H9 (cell line): ENCODE results near the gene SELENOW. TPM values are rescaled to one million over a fixed set of nuclear protein-coding genes. Genes with fewer than 3 reads are reported as not detected.

ENCODE experiments used
- DNase-seq: peaks from one replicate; pipeline ENCODE4 v3.0.0-alpha.2; 2017
- H2AFZ ChIP-seq: one replicate; pipeline ENCODE4 v1.6.1; 2013; ENCODE audit warnings: mild to moderate bottlenecking, low read length, control low read depth, moderate library complexity
- H2AK5ac ChIP-seq: 2 replicates; pipeline ENCODE4 v1.6.1; 2013; ENCODE audit warnings: low read length, control low read depth, mixed read lengths; ENCODE audit not compliant: insufficient read length
- H2BK120ac ChIP-seq: one replicate; pipeline ENCODE4 v1.6.1; 2013; ENCODE audit warnings: low read depth, mild to moderate bottlenecking, low read length, control low read depth, inconsistent platforms; ENCODE audit not compliant: poor library complexity, severe bottlenecking
- H2BK12ac ChIP-seq: 2 replicates; pipeline ENCODE4 v1.6.1; 2013; ENCODE audit warnings: low read length, control low read depth, mixed read lengths, low read depth; ENCODE audit not compliant: insufficient read length
- H2BK15ac ChIP-seq: 2 replicates; pipeline ENCODE4 v1.6.1; 2013; ENCODE audit warnings: low read depth, low read length, control low read depth
- H2BK20ac ChIP-seq: one replicate; pipeline ENCODE4 v1.6.1; 2013; ENCODE audit warnings: low read depth, mild to moderate bottlenecking, low read length, control low read depth, inconsistent platforms; ENCODE audit not compliant: poor library complexity, severe bottlenecking
- H2BK5ac ChIP-seq: 2 replicates; pipeline ENCODE4 v1.6.1; 2013; ENCODE audit warnings: low read length, control low read depth, mixed read lengths; ENCODE audit not compliant: insufficient read length
- H3K14ac ChIP-seq: 2 replicates; pipeline ENCODE4 v1.6.1; 2013; ENCODE audit warnings: low read length, control low read depth; ENCODE audit not compliant: insufficient read depth
- H3K18ac ChIP-seq: 2 replicates; pipeline ENCODE4 v1.6.1; 2013; ENCODE audit warnings: low read depth, mild to moderate bottlenecking, mixed read lengths, low read length, control low read depth; ENCODE audit not compliant: insufficient read length
- H3K23ac ChIP-seq: 2 replicates; pipeline ENCODE4 v1.6.1; 2013; ENCODE audit warnings: low read length, control low read depth, mixed read lengths, low read depth; ENCODE audit not compliant: insufficient read length
- H3K23me2 ChIP-seq: 2 replicates; pipeline ENCODE4 v1.6.1; 2013; ENCODE audit warnings: low read depth, mild to moderate bottlenecking, mixed read lengths, low read length, control low read depth; ENCODE audit not compliant: insufficient read length, poor library complexity, severe bottlenecking
- H3K27ac ChIP-seq: 2 replicates; pipeline ENCODE4 v1.5.1; 2013; ENCODE audit warnings: low read length, control low read depth, mixed read lengths, low read depth; ENCODE audit not compliant: insufficient read length
- H3K27me3 ChIP-seq: 2 replicates; pipeline ENCODE4 v1.6.1; 2013; ENCODE audit warnings: low read length, control low read depth, inconsistent platforms; ENCODE audit not compliant: insufficient read depth
- H3K4ac ChIP-seq: 2 replicates; pipeline ENCODE4 v1.6.1; 2013; ENCODE audit warnings: low read depth, mild to moderate bottlenecking, control low read depth, inconsistent platforms, low read length, moderate library complexity
- H3K4me1 ChIP-seq: 2 replicates; pipeline ENCODE4 v1.6.1; 2013; ENCODE audit warnings: low read length, control low read depth, inconsistent platforms; ENCODE audit not compliant: insufficient read depth
- H3K4me2 ChIP-seq: 2 replicates; pipeline ENCODE4 v1.6.1; 2013; ENCODE audit warnings: low read length, control low read depth, mixed read lengths; ENCODE audit not compliant: insufficient read length, insufficient read depth
- H3K56ac ChIP-seq: 2 replicates; pipeline ENCODE4 v1.6.1; 2013; ENCODE audit warnings: low read depth, mild to moderate bottlenecking, mixed read lengths, low read length, control low read depth; ENCODE audit not compliant: insufficient read length
- H3K79me1 ChIP-seq: 2 replicates; pipeline ENCODE4 v1.6.1; 2013; ENCODE audit warnings: low read depth, mild to moderate bottlenecking, moderate library complexity, low read length, control low read depth, inconsistent platforms; ENCODE audit not compliant: insufficient read depth, poor library complexity, severe bottlenecking
- H3K79me2 ChIP-seq: 2 replicates; pipeline ENCODE4 v1.6.1; 2013; ENCODE audit warnings: low read length, control low read depth, inconsistent platforms; ENCODE audit not compliant: insufficient read depth
- H3K9ac ChIP-seq: 2 replicates; pipeline ENCODE4 v1.6.1; 2013; ENCODE audit warnings: low read length, control low read depth, mixed read lengths; ENCODE audit not compliant: insufficient read length; ENCODE audit errors: extremely low read depth
- H3K9me3 ChIP-seq: one replicate; pipeline ENCODE4 v1.6.1; 2013; ENCODE audit warnings: low read depth, low read length, inconsistent platforms; ENCODE audit not compliant: control insufficient read depth
- H3T11ph ChIP-seq: one replicate; pipeline ENCODE4 v1.6.1; 2013; ENCODE audit warnings: mild to moderate bottlenecking, low read length, control low read depth, inconsistent platforms
- H4K20me1 ChIP-seq: one replicate; pipeline ENCODE4 v1.6.1; 2013; ENCODE audit not compliant: control insufficient read depth, insufficient read length, insufficient read depth
- H4K5ac ChIP-seq: 2 replicates; pipeline ENCODE4 v1.6.1; 2013; ENCODE audit warnings: low read depth, mild to moderate bottlenecking, mixed read lengths, low read length, control low read depth; ENCODE audit not compliant: insufficient read length
- H4K8ac ChIP-seq: replicated peaks from 2 replicates; pipeline ENCODE4 v1.6.1; 2013; ENCODE audit warnings: low read length, control low read depth, mixed read lengths, low read depth; ENCODE audit not compliant: insufficient read length
- H4K91ac ChIP-seq: 2 replicates; pipeline ENCODE4 v1.6.1; 2013; ENCODE audit warnings: low read depth, mild to moderate bottlenecking, moderate library complexity, mixed read lengths, low read length, control low read depth; ENCODE audit not compliant: insufficient read length
- H3K27ac Mint-ChIP-seq, 3 experiments: 2 replicates in 2 of 3; 3 replicates in 1 of 3; pipeline ENCODE4 v1.8.0; 2020 to 2021; ENCODE audit warnings: mixed read lengths in 3 of 3, mild to moderate bottlenecking in 1 of 3, moderate library complexity in 1 of 3
- H3K27me3 Mint-ChIP-seq: 2 replicates; pipeline ENCODE4 v1.8.0; 2021; ENCODE audit warnings: low read depth, mild to moderate bottlenecking, moderate library complexity, mixed read lengths
- H3K36me3 Mint-ChIP-seq, 3 experiments: 2 replicates in 2 of 3; 3 replicates in 1 of 3; pipeline ENCODE4 v1.8.0; 2020 to 2021; ENCODE audit warnings: low read depth in 3 of 3, mixed read lengths in 3 of 3; ENCODE audit not compliant: insufficient read depth in 1 of 3
- H3K4me1 Mint-ChIP-seq, 2 experiments: 2 replicates each; pipeline ENCODE4 v1.8.0; 2020; ENCODE audit warnings: mixed read lengths in 2 of 2
- H3K4me3 Mint-ChIP-seq, 2 experiments: 2 replicates in 1 of 2; 3 replicates in 1 of 2; pipeline ENCODE4 v1.8.0; 2020 to 2021; ENCODE audit warnings: mild to moderate bottlenecking in 2 of 2, mixed read lengths in 2 of 2, moderate library complexity in 1 of 2
- H3K9me3 Mint-ChIP-seq, 2 experiments: 2 replicates in 1 of 2; 3 replicates in 1 of 2; pipeline ENCODE4 v1.8.0; 2020; ENCODE audit warnings: mild to moderate bottlenecking in 2 of 2, mixed read lengths in 2 of 2, moderate library complexity in 1 of 2
- CTCF ChIP-seq: fragments of 200-600 bp; sonication (generic); conservative IDR thresholded peaks from 3 replicates; pipeline ENCODE4 v1.8.0; 2021; ENCODE audit warnings: antibody characterized with exemption, mild to moderate bottlenecking
- WGBS: extraction: QIAGEN DNeasy Blood & Tissue Kit; methylation state at CpG from one replicate; pipeline ENCODE4 v1.1.7; 2013; ENCODE audit warnings: missing lambda C conversion rate, low lambda C conversion rate, mixed read lengths; ENCODE audit not compliant: insufficient read length; ENCODE audit errors: extremely low coverage; 5-methylcytosine and 5-hydroxymethylcytosine counted together
- total RNA-seq: library from RNA; stranded (reverse); gene quantifications from 2 replicates; pipeline ENCODE4 v1.2.1, GENCODE V29; 2021

Gene SELENOW
- total RNA-seq, 1 experiment from 2014 or later, result 388 TPM

GRCh38 chr19:47730910-47731309, 47.6 kb upstream of the SELENOW start:
- no peak for TF ChIP-seq CTCF
- Mint-ChIP-seq H3K4me1 (peaks cover 11 to 13% of the 10 kb centered on the region in 2 experiments), H3K36me3 (peaks cover 0 to 14% (median 10%) of the 10 kb centered on the region in 3 experiments; a peak in 6 of 7 replicates), H3K9me3 (no peaks in the 10 kb centered on the region; a peak in 1 of 5 replicates), H3K27ac (no peak overlapping the region), H3K27me3 (no peaks in the 10 kb centered on the region; the same call in 1 of the 2 replicates), H3K4me3 (peak overlapping the region in 1 of 2 experiments; percentile 55; a peak in 1 of 5 replicates)
- Histone ChIP-seq H4K91ac (no peak overlapping the region), H3K27me3 (no peaks in the 10 kb centered on the region), H2BK20ac (no peak overlapping the region), H2AFZ (no peak overlapping the region), H4K5ac (no peak overlapping the region), H2AK5ac (no peak overlapping the region), H3K4me2 (no peak overlapping the region), H3K9ac (no peak overlapping the region), H3K79me1 (no peaks in the 10 kb centered on the region), H3K4me1 (peaks cover 4% of the 10 kb centered on the region; the same call in 1 of the 2 replicates), H3K9me3 (no peaks in the 10 kb centered on the region), H3K56ac (no peak overlapping the region), H3K23ac (no peak overlapping the region), H3K79me2 (no peaks in the 10 kb centered on the region), H4K20me1 (no peaks in the 10 kb centered on the region), H3T11ph (no peak overlapping the region), H2BK15ac (no peak overlapping the region), H3K14ac (no peak overlapping the region), H2BK5ac (no peak overlapping the region), H2BK12ac (no peak overlapping the region), H3K18ac (no peak overlapping the region), H3K27ac (no peak overlapping the region), H3K23me2 (peaks cover 6% of the 10 kb centered on the region), H4K8ac (no peak overlapping the region), H2BK120ac (no peak overlapping the region), H3K4ac (no peak overlapping the region)
- DNase-seq, result no peak
- WGBS, result no CpG with 5 or more reads among the region's 8 CpGs
